Measurements from ENCODE around the gene RASSF7. TPM values are rescaled to one million over a fixed set of nuclear protein-coding genes. Genes with fewer than 3 reads are reported as not detected.

The RASSF7 gene
- total and polyA plus RNA-seq, 5 donors from 2014 or later, result 23.9 to 34.2 (median 31.4) TPM

DNA sequence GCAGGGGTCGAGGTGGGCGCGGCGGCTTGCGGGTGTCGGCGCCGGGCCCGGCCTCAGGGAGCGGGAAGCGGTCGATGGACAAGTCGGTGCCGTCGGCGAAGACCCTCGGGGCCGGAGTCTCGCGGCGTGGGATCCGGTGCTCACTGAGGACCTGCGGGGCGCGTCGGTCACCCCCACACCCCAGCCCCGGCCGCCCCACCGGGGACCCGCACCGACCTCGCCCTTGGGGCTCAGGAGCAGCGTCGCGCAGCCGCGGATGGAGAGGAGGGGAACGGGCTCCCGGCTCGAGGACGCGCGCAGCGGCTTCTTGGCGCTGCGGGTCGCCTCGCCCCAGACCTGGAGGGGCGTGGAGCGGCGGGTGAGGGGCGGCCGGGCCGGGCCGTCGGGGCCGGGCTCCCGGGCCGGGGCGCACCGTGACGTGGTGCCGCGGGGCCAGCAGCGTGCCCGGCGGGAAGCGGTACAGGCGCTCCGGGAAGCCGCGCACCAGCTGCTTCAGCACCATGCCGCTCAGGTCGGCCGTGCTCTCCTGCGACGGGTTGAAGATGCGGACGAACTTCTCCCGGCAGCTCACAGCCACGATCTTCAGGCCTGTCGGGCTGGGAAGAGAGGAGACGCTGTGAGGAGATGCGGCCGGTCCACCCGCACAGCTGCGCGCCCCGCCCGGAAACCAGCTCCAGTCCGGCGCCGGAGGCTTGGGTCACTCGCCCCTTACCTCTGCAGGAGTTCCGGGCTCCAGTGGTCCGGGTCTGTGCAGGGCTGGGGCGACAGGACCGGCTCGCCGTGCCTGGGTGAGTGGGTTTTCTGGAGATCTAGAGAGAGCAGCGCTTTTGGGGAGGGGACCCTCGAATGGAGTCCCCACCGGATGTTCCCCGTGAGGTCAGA, 4.7 kb upstream of the RASSF7 start:
- Histone ChIP-seq H3K27me3 (ENCODE audit: control insufficient read depth, insufficient read depth, low read length) (no peaks in the 10 kb centered on the region), H3K4me1 (ENCODE audit: control insufficient read depth, insufficient read depth, low read length, poor library complexity, severe bottlenecking) (peaks cover 36% of the 10 kb centered on the region), H3K4me3 (ENCODE audit: low read depth, low read length) (no peak overlapping the region), H3K9me3 (ENCODE audit: control insufficient read depth in 2 of 2, low read length in 2 of 2) (no peaks in the 10 kb centered on the region), H3K27ac (ENCODE audit: insufficient read depth, low read length, poor library complexity, severe bottlenecking) (no peak overlapping the region), H3K36me3 (ENCODE audit: control insufficient read depth, insufficient read depth, low read length) (no peaks in the 10 kb centered on the region)
- Mint-ChIP-seq H3K36me3 (no peaks in the 10 kb centered on the region), H3K9me3 (no peaks in the 10 kb centered on the region), H3K27me3 (peaks cover 4% of the 10 kb centered on the region), H3K4me1 (peaks cover 0 to 15% (median 6%) of the 10 kb centered on the region in 4 donors), H3K27ac (peak overlapping the region in 1 of 3 donors; percentile 89), H3K4me3 (peak overlapping the region; percentile 46 to 80 (median 66))
- DNase-seq (peak in 1 of 3 donors; percentile 28), ATAC-seq (ENCODE audit: low read depth in 2 of 2) (no peak)

DNA sequence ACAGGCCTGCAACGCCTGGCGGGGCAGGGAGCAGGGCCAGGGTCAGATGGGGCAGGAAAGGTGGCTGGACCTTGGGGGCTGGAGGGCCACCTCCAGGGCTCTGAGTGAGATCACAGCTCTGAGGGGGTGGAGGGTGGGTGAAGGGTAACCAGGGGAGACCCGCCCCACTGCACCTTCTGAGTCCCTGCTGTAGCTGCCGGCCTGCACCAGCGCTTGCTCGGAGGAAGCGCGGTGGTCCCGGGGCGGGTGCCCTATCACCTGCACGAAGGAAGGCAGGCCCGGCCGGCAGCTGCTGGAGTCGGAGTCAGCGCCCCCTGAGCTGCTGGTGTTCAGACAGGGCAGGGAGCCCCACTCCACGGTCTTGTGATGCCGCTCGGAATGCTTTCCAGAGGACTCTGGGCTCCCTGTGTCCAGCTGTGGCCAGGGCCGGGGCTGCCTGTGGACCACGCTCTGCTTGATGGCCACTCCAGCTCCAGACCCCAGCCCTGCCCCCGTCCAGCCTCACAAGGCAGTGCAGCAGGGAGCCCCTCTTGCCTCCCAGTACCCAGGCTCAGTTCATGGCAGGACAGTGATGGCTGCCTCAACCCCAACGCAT, 4.0 kb upstream of the RASSF7 start:
- Histone ChIP-seq H3K27ac (ENCODE audit: insufficient read depth, low read length, poor library complexity, severe bottlenecking) (no peak overlapping the region), H3K4me3 (ENCODE audit: low read depth, low read length) (no peak overlapping the region), H3K4me1 (ENCODE audit: control insufficient read depth, insufficient read depth, low read length, poor library complexity, severe bottlenecking) (peaks cover 41% of the 10 kb centered on the region), H3K36me3 (ENCODE audit: control insufficient read depth, insufficient read depth, low read length) (no peaks in the 10 kb centered on the region), H3K27me3 (ENCODE audit: control insufficient read depth, insufficient read depth, low read length) (no peaks in the 10 kb centered on the region), H3K9me3 (ENCODE audit: control insufficient read depth in 2 of 2, low read length in 2 of 2) (no peaks in the 10 kb centered on the region)
- H3K27me3 Mint-ChIP-seq, result peaks cover 4% of the 10 kb centered on the region
- DNase-seq (no peak), ATAC-seq (ENCODE audit: low read depth in 2 of 2) (no peak)
- H3K9me3 Mint-ChIP-seq, result no peaks in the 10 kb centered on the region
- H3K27ac Mint-ChIP-seq, result peak overlapping the region in 1 of 3 donors; percentile 89
- peak overlapping the region; percentile 46 to 80 (median 70) for H3K4me3 Mint-ChIP-seq
- H3K4me1 Mint-ChIP-seq, result peaks cover 0 to 20% (median 8%) of the 10 kb centered on the region in 4 donors
- H3K36me3 Mint-ChIP-seq, result no peaks in the 10 kb centered on the region

DNA sequence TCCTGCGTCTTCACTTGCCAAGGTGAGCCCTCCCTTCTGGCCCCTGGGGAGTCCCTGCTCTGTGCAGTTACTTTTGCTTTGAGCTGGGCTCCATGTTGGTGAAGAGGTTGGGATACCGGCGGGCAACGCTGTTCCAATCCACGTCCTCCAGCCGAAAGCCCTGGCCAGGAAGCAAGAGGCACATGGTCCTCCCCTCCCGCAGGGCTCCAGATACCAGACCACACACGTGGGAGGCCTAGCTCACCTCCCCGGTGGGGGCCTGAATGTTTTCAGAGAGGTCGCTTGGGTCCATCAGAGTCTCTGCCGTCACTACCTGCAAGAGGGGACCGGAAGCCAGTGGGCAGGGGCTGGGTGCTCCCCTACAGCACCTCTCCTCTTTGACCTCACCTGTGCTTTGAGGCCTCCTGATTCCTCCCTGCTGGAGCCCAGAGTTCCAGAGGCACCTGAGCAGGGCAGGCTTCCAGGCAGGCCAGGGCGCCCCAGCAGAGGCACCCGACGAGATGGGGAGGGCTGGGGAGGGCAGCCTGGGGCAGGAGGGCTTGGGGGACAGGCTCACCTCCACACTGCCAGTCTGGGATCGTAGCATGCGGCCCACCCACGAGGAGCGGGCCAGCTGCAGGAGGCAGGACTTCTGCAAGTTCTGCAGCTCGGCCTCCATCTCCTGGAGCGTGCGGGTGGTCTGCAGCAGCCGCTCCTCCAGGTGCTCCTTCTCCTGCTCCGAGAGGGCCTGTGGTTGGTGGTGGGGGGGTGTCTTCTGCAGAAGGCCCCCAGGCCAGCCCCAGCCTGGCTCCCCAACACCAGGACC, 3.2 kb upstream of the RASSF7 start:
- ATAC-seq (ENCODE audit: low read depth in 2 of 2), result no peak
- no peak for DNase-seq
- no peaks in the 10 kb centered on the region for H3K27me3 ChIP-seq (ENCODE audit: control insufficient read depth, insufficient read depth, low read length)
- no peak overlapping the region for H3K27ac Mint-ChIP-seq
- no peaks in the 10 kb centered on the region for H3K36me3 ChIP-seq (ENCODE audit: control insufficient read depth, insufficient read depth, low read length)
- no peak overlapping the region for H3K27ac ChIP-seq (ENCODE audit: insufficient read depth, low read length, poor library complexity, severe bottlenecking)
- H3K4me1 Mint-ChIP-seq, result peaks cover 0 to 22% (median 8%) of the 10 kb centered on the region in 4 donors
- no peaks in the 10 kb centered on the region for H3K36me3 Mint-ChIP-seq
- H3K9me3 Mint-ChIP-seq, result no peaks in the 10 kb centered on the region
- H3K4me3 ChIP-seq (ENCODE audit: low read depth, low read length), result no peak overlapping the region
- H3K4me3 Mint-ChIP-seq, result peak overlapping the region in 3 of 4 donors; percentile 27 to 66 (median 62)
- peaks cover 4% of the 10 kb centered on the region for H3K27me3 Mint-ChIP-seq
- H3K4me1 ChIP-seq (ENCODE audit: control insufficient read depth, insufficient read depth, low read length, poor library complexity, severe bottlenecking), result peaks cover 46% of the 10 kb centered on the region
- no peaks in the 10 kb centered on the region for H3K9me3 ChIP-seq (ENCODE audit: control insufficient read depth in 2 of 2, low read length in 2 of 2)

DNA sequence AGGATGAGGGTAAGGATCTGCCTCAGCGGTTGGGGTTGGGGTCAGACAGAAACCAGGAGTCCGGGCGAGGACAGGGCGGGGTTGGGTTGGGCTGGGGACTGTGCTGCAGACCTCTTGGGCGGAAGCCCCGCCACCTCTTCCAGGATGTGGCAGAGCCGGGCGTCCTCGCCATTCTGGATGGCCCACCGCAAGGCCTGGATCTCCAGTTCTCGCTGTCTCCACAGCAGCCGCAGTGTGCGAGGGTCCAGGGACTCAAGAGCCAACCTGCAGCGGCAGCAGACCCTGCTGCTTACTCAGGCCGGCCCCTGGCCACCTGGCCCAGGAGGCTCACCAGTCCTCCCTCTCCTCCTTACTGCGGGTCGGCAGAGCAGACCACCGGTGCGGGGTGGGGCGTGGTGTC, 2.3 kb upstream of the RASSF7 start:
- Histone ChIP-seq H3K27ac (ENCODE audit: insufficient read depth, low read length, poor library complexity, severe bottlenecking) (no peak overlapping the region), H3K4me1 (ENCODE audit: control insufficient read depth, insufficient read depth, low read length, poor library complexity, severe bottlenecking) (peaks cover 46% of the 10 kb centered on the region), H3K27me3 (ENCODE audit: control insufficient read depth, insufficient read depth, low read length) (no peaks in the 10 kb centered on the region), H3K36me3 (ENCODE audit: control insufficient read depth, insufficient read depth, low read length) (no peaks in the 10 kb centered on the region), H3K9me3 (ENCODE audit: control insufficient read depth in 2 of 2, low read length in 2 of 2) (no peaks in the 10 kb centered on the region), H3K4me3 (ENCODE audit: low read depth, low read length) (no peak overlapping the region)
- H3K27ac Mint-ChIP-seq, result no peak overlapping the region
- H3K36me3 Mint-ChIP-seq, result no peaks in the 10 kb centered on the region
- no peaks in the 10 kb centered on the region for H3K9me3 Mint-ChIP-seq
- ATAC-seq (ENCODE audit: low read depth in 2 of 2) (no peak), DNase-seq (no peak)
- peaks cover 4% of the 10 kb centered on the region for H3K27me3 Mint-ChIP-seq
- H3K4me3 Mint-ChIP-seq, result no peak overlapping the region
- H3K4me1 Mint-ChIP-seq, result peaks cover 0 to 22% (median 8%) of the 10 kb centered on the region in 4 donors

DNA sequence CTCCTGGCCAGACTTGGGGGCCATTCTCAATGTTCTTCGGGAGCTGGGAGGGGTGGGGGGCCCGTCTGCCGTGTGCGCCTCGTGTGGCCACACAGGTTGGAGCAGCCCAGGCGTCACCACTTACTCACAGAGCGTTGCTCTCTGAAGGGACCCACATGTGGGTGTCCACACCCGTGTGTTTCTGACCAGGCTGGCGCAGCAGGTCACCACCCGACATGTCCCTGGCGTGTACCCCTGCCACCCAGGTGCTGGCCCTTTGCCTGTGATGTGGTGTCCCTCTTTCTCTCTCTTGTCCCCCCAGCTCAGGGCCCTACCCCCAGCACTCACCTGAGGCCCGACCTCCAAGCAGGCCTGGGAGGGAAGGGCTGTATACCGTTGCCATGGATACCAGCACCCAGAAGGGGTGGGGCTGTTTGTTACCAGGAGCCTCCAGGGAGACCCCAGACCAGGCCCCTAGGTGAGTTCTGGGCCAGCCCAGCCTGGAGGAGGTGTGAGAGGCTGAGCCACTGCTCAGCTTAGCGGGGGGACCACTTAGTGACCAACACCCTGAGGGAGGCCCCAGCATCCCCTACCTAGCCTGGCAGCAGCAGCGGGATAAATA, 1.6 kb upstream of the RASSF7 start:
- no peaks in the 10 kb centered on the region for H3K36me3 Mint-ChIP-seq
- H3K27ac Mint-ChIP-seq, result no peak overlapping the region
- Histone ChIP-seq H3K36me3 (ENCODE audit: control insufficient read depth, insufficient read depth, low read length) (no peaks in the 10 kb centered on the region), H3K27ac (ENCODE audit: insufficient read depth, low read length, poor library complexity, severe bottlenecking) (no peak overlapping the region), H3K4me3 (ENCODE audit: low read depth, low read length) (no peak overlapping the region), H3K9me3 (ENCODE audit: control insufficient read depth in 2 of 2, low read length in 2 of 2) (no peaks in the 10 kb centered on the region), H3K27me3 (ENCODE audit: control insufficient read depth, insufficient read depth, low read length) (no peaks in the 10 kb centered on the region), H3K4me1 (ENCODE audit: control insufficient read depth, insufficient read depth, low read length, poor library complexity, severe bottlenecking) (peaks cover 44% of the 10 kb centered on the region)
- ATAC-seq (ENCODE audit: low read depth in 2 of 2), result no peak
- H3K27me3 Mint-ChIP-seq, result peaks cover 4% of the 10 kb centered on the region
- peaks cover 0 to 22% (median 8%) of the 10 kb centered on the region in 4 donors for H3K4me1 Mint-ChIP-seq
- H3K9me3 Mint-ChIP-seq, result no peaks in the 10 kb centered on the region
- DNase-seq, result peak in 1 of 3 donors; percentile 30
- peak overlapping the region in 2 of 4 donors; percentile 79 to 93 for H3K4me3 Mint-ChIP-seq

DNA sequence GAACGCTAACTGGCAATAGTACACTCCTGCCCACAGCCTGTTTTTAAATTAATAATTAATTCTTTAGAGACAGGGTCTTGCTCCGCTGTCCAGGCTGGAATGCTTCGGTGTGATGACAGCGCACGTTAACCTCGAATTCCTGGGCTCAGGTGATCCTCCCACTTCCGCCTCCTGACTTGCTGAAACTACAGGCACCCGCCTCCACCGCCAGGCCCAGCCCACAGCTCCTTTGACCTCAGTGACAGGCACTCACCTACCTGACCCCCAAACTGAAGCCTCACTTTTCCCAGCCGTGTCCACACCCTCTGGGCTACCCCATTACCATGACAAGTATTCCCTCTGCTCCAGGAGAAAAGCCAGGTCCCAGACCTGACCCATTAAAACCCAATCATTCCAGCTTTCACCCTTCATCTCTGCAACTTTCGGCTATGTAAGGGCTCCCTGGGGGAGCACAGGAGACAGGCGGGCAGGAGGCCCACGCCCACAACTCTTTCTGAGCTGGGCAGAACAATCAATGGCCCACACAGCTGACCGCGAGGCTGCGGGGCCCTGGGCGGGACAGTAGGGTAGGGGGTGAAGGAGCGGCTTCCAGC, 962 bp upstream of the RASSF7 start:
- DNase-seq, result peak in 1 of 3 donors; percentile 27
- peak overlapping the region; percentile 70 for H3K27ac ChIP-seq (ENCODE audit: insufficient read depth, low read length, poor library complexity, severe bottlenecking)

More for the DNA sequence above, 962 bp upstream of the RASSF7 start:
- Mint-ChIP-seq H3K9me3 (no peaks in the 10 kb centered on the region), H3K27ac (peak overlapping the region; percentile 65 to 91 (median 69)), H3K27me3 (peaks cover 4% of the 10 kb centered on the region), H3K4me3 (peak overlapping the region; percentile 77 to 93 (median 81)), H3K36me3 (no peaks in the 10 kb centered on the region), H3K4me1 (peaks cover 0 to 22% (median 8%) of the 10 kb centered on the region in 4 donors)
- H3K4me1 ChIP-seq (ENCODE audit: control insufficient read depth, insufficient read depth, low read length, poor library complexity, severe bottlenecking), result peaks cover 37% of the 10 kb centered on the region
- no peak for ATAC-seq (ENCODE audit: low read depth in 2 of 2)
- H3K4me3 ChIP-seq (ENCODE audit: low read depth, low read length), result no peak overlapping the region
- no peaks in the 10 kb centered on the region for H3K27me3 ChIP-seq (ENCODE audit: control insufficient read depth, insufficient read depth, low read length)
- H3K36me3 ChIP-seq (ENCODE audit: control insufficient read depth, insufficient read depth, low read length), result no peaks in the 10 kb centered on the region
- H3K9me3 ChIP-seq (ENCODE audit: control insufficient read depth in 2 of 2, low read length in 2 of 2), result no peaks in the 10 kb centered on the region
